HG03175 (cell line): ENCODE measurements around the gene DLG2.
"Not testable (repeated sequence)": the region's sequence is repeated elsewhere in the genome, so short reads cannot be mapped to it uniquely, and the experiment has no call there.

Experiments used
- ATAC-seq: cut with Tn5 transposase; IDR thresholded peaks from one replicate; pipeline ENCODE4 v1.9.1; 2021; ENCODE audit warnings: mild to moderate bottlenecking, moderate library complexity; ENCODE audit not compliant: unreplicated experiment

Gene DLG2

DNA sequence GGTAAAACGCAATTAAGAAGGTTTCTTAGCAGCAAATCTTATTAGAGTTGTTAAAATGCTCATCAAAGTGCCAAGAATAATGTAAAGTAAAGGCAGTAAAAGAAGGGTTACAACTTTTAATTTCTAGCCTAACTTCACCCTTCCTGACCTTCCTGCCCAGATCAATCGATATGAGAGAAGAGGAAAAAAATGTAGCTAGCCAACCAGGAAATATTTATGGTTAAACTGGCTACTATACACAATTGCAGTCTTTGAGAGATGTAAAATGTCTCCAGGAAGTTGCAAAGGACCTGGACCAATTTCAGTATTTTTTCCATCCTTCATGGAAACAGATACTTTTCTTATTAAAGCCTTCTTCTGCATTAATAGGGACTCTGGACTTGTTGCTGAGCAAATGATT lies 2199.2 kb downstream of the DLG2 start:
- ATAC-seq: no peak

DNA sequence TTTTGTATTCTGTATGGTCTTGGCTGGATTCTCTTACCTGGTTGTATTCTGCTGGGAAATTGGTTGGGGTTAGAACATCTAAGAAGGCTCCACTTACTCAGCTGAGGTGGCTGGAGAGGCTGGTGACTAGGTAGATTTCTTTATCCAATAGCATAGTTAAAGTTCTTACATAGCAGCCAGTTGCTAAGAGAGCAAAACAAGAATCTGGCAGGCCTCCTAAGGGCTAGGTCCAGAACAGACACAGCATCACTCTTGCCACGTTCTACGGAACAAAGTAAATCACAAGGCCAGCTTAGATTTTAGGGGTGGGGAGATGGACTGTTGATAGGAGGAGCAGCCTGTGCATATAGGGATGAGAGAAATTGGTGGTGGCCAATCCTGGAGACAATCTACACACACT lies 2199.6 kb downstream of the DLG2 start:
- ATAC-seq: no peak

DNA sequence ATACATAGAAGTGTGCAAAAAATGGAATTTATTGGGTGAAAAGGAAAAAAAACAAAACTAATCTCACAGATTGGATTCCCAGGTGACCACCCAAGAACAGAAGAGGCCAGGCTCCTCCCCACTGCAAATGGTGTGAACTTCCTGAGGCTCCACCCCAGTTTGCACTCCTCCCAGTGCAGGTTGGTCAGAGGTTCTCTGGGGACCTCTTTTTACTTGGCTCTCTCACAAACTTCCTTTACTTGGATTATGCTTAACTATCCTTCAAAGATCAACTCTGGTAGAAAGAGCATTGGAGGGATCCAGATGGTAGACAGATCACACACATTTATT lies 2202.0 kb downstream of the DLG2 start:
- ATAC-seq: no peak

DNA sequence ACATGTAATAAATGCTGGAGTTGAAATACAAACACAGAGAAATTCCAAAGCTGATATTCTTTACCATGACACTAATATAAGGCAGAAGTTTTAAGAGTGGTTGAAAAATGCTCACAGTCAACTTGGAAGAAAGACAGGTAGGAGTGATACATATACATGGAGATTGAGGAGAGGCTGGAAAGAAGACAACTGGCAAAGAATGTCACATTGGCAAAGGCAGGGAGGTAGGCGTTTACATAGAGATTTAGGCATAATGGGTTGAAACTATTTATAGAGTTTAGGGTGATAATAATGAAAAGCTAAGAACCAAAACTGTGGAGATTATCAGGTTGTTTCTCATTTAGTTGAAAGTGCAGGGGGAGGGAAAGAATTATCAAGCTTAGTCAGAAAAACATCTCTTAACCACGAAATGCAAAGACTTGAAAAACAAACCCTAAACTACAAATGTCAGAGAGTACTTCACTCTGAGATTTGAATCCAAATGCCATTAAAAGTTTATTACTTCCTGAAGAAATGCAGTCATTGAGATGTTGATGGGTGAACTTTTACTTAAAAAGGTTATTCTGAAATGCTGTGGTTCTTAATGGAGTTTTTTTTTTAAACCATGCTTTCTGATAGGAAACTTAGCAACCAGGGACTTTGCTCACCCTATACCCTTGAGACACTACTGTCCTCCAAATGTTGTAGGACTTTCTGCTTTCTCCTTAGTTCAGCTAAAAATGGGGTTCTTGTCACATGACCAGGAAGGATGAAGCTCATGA lies 2202.6 kb downstream of the DLG2 start:
- ATAC-seq: no peak

DNA sequence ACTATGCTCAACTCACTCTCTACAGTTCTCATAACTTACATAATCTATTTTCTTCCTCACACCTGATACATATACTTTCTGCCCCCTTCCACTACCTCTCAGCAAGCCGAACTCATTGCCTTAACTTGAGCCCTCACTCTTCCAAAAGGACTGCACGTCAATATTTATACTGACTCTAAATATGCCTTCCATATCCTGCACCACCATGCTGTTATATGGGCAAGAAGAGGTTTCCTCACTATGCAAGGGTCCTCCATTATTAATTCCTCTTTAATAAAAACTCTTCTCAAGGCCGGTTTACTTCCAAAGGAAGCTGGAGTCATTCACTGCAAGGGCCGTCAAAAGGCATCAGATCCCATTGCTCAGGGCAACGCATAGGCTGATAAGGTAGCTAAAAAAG lies 2204.5 kb downstream of the DLG2 start:
- not testable (repeated sequence) for ATAC-seq

DNA sequence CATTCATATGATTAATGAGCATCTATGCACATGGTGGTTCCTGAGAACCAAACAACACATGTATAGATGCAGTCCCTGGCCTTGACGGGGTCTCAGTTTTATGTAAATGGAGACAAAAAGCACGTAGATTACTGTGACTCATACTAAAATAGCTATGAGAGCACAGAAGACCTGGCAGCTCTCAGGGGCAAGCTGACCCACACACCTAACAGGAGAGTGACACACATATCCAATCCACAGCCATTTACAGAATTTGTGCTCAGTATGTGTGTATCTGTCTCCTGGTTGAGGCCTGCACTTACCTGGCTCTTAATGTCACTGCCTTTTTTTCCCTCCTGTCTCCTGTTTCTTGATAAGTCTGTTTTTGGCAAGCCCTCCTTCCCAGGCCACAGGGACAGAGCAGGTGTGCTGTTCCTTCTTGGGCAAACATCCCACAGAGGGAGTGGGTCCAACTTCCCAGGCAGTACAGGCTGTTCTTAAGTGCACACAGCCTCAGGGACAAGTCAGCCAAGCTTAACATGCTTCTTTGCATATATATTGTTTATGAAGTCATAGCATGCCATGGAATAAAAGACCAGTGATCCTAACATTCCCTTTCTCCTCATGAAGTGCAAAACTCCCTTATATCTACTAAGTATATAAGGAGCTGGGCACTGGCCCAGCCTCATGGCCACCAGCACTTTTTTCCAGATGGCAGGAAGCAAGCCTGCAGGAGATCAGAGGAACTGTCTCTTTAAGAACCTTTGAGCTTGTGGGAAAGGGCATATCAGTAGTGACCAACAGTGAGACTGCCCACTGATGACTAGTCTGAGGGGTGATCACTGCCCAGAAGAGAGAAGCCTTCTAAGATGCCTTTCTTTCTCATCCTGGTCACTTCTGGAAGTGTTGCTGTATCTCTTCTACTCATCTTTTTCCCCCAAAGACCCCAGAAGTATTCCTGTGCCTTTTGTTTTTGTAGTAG lies 2216.3 kb downstream of the DLG2 start:
- ATAC-seq: no peak

DNA sequence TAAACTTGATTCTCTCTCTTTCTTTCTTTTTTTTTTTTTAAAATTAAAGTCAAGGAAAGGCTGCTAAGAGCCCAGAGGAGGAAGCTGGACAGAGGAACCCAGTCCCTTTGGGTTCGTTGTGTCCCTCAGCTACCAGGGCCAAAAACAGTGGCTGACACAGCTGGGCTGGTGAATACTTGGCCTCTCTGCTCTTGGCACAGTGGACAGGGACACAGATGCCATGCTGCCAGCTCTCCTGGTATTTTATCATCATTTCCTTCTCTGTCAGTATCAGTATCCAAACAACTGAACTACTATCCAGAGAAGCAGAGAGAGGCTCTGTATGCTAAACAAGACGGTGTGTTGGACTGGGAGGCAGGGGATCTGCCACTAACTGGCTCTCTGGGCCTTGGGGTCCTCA lies 2217.3 kb downstream of the DLG2 start:
- ATAC-seq: no peak

DNA sequence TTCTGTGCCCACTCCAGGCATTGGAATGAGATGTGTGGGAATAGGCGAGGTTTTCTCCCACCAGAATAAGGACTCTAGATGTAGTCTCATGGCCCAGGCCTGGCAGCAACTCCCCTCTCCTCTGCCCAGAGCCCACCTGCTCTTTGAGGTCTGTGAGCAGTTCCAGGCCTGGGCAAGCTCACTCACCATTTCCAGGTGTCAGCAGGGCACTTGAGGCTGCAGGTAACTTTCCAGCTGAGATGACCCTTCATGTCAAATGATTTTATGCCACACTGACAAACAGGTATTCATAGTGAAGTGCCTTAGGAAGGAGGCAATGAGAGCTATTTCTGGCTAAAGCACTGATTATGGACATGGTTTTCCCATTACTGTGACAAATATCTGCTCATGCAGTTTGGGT lies 2217.7 kb downstream of the DLG2 start:
- ATAC-seq: no peak

DNA sequence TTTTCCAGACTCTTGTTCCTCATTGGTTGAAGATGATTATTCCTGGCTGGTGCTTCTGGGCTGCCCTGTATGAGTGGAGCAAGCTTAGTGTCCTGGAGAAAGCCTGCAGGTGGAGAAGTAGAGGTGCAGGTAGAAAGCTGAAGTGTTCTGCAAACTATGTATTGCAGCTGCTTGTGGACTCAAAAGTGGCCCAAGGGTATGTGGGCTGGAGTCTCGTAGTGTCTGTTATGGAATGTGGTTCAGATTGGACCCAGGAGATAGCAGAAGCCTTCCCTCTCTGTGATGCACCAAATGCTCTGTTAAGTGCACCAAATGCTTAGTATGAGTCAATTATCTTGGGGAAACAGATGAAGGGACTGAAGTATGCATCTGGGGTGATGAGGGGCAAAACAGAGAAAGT lies 2218.2 kb downstream of the DLG2 start:
- no peak for ATAC-seq
